H1 (cell line): ENCODE measurements around the gene KPNA3.

ENCODE experiments used
- CHD1 ChIP-seq: IDR thresholded peaks from 2 replicates; pipeline ENCODE4 v1.6.1; 2012; ENCODE audit warnings: low read depth, low read length, improper control_type of control experiment
- CHD7 ChIP-seq: fragments of 300-600 bp; sonication (generic); IDR thresholded peaks from 2 replicates; pipeline ENCODE4 v1.7.1; 2012; ENCODE audit warnings: low read length, moderate library complexity, mild to moderate bottlenecking, inconsistent platforms; ENCODE audit not compliant: insufficient replicate concordance
- CTCF ChIP-seq, 3 experiments: IDR thresholded peaks; 1 replicate in 2 of 3; 2 replicates in 1 of 3; pipeline versions ENCODE4 v1.5.1 to v1.6.1; 2011; ENCODE audit warnings: low read length in 3 of 3, mild to moderate bottlenecking in 3 of 3, inconsistent platforms in 2 of 3, low read depth in 1 of 3, moderate library complexity in 1 of 3; ENCODE audit not compliant: insufficient read depth in 1 of 3; ENCODE audit errors: control extremely low read depth in 1 of 3
- EGR1 ChIP-seq: IDR thresholded peaks from 2 replicates; pipeline ENCODE4 v1.6.1; 2011; ENCODE audit warnings: low read depth, low read length, borderline replicate concordance
- EP300 ChIP-seq, 2 experiments: IDR thresholded peaks; 1 replicate in 1 of 2; 2 replicates in 1 of 2; pipeline ENCODE4 v1.6.1; 2011 to 2012; ENCODE audit warnings: low read depth in 2 of 2, low read length in 2 of 2, mild to moderate bottlenecking in 2 of 2, borderline replicate concordance in 1 of 2, inconsistent platforms in 1 of 2, moderate library complexity in 1 of 2
- EZH2 ChIP-seq: fragments of 200-600 bp; sonication (generic); IDR thresholded peaks from 2 replicates; pipeline ENCODE4 v1.7.1; 2012; ENCODE audit warnings: low read depth, mild to moderate bottlenecking, moderate library complexity, low read length, inconsistent platforms; ENCODE audit not compliant: severe bottlenecking
- HDAC6 ChIP-seq: IDR thresholded peaks from one replicate; pipeline ENCODE4 v1.7.1; 2012; ENCODE audit warnings: low read depth, mild to moderate bottlenecking, inconsistent platforms, low read length, moderate library complexity
- JUN ChIP-seq: IDR thresholded peaks from 2 replicates; pipeline ENCODE4 v1.6.1; 2011; ENCODE audit warnings: low read depth, mild to moderate bottlenecking, improper control_type of control experiment, low read length
- POLR2A ChIP-seq, 2 experiments: IDR thresholded peaks; 1 replicate in 1 of 2; 2 replicates in 1 of 2; pipeline ENCODE4 v1.6.1; 2011; ENCODE audit warnings: low read depth in 2 of 2, low read length in 2 of 2, mild to moderate bottlenecking in 2 of 2; ENCODE audit errors: control extremely low read depth in 1 of 2
- TEAD4 ChIP-seq: IDR thresholded peaks from 2 replicates; pipeline ENCODE4 v1.6.1; 2012; ENCODE audit warnings: low read depth, low read length, inconsistent platforms, mixed read lengths
- USF2 ChIP-seq: IDR thresholded peaks from 2 replicates; pipeline ENCODE4 v1.6.1; 2011; ENCODE audit warnings: low read length, improper control_type of control experiment

- TF ChIP-seq CTCF (IDR thresholded peaks at IDR 0.05; ENCODE audit: control extremely low read depth in 1 of 3, insufficient read depth in 1 of 3, low read depth in 1 of 3, low read length in 3 of 3) (no peak), HDAC6 (no peak), CHD7 (no peak), POLR2A (IDR thresholded peaks at IDR 0.05; ENCODE audit: control extremely low read depth in 1 of 2, low read depth in 2 of 2, low read length in 2 of 2) (no peak), EP300 (IDR thresholded peaks at IDR 0.05; ENCODE audit: borderline replicate concordance in 1 of 2, low read depth in 2 of 2, low read length in 2 of 2) (no peak), TEAD4 (no peak), USF2 (no peak), JUN (no peak), CHD1 (no peak), EZH2 (no peak), EGR1 (no peak)
Measured at GRCh38 chr13:49740870-49741269, 51.6 kb downstream of the KPNA3 start.
